NCI-H446 (cell line): ENCODE measurements around the gene ANKRD13D.

Source experiments
- DNase-seq, 2 experiments: peaks; one replicate each; lab custom pipeline; 2025; lab: John Stamatoyannopoulos, UW

Gene ANKRD13D

GRCh38 chr11:67289226-67289650, at the start of gene ANKRD13D:
Gene ANKRD13D, plus strand, starts transcription at chr11:67289303. Its CDS starts 158 bp downstream, at chr11:67289461.
- no peak for DNase-seq

GRCh38 chr11:67239783-67240575, 49.1 kb upstream of the ANKRD13D start:
- DNase-seq: peak; percentile 95 to 97

DNA sequence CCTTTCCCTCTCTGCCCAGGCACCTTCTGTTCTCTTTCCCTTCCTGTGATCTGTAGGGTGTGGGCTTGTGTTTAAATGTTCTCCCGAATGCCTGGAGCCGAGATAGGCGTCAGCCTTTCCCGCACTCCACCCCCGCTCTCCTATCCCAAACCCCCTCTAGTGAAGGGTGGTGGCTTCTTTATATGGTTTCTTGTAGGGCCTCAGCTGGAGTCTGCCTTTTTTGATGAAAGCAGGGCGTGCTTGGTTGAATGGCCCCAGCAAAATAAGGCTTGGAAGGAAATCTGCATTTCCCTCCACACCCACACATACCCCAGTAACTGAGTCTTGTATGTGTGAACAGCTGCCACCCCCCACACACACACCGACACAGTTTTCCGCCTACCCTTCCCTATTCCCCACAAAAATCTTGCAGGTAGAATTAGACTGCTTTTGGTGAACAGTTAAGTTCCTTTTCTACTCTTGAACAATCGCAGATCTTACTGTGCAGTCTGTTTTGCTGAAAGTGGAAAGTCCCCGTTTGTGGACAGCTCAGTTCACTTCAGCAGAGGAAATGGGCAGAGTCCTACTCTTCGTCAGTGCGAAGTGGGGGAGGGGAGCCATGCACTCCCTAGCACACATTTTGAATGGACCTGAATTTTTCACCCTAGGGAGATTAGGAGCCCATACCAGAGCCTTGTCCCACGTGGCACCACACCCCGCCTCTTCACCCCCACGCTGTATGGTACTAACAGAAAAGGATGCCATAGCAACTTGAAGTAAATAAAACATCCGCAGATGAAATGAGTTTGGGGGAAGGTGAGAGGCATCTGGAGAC, 48.3 kb upstream of the ANKRD13D start:
- peak; percentile 29 to 45 for DNase-seq

DNA sequence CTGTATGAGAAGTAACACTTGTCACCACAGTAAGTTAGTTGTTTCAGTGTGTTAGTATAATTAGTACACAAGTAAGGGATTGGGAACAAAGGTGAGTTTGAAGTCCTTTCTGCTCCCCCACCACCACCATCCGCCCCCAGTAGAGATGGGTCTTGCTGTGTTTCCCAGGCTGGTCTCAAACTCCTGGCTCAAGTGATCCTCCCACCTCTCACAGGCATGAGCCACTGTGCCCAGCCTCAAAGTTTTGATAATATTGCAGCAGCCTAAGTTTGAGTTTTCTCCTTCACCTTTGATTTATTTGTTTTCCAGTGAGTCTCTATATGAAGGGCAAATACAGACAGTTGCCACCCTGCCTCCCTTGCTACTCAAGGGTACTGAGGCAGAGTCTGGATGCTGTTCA, 46.6 kb upstream of the ANKRD13D start:
- no peak for DNase-seq

DNA sequence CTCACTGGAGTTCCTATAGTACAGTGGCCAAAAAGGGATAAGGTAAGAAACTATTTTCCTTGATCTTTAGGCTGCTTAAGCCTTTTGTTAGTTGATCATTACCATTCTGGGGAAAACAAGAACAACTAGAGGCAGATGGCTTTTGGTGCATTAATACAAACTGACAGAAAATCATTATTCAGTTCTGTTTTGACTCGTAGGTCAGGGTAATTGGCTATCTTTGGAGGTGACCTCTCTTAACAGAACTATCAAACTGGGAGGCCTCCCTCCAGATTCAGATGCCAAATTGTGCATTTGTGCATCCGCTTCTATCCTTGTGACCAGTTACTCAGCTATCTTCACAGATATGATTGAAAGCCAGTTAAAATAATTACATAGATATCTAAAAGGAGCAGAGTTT, 46.1 kb upstream of the ANKRD13D start:
- no peak for DNase-seq

- DNase-seq: no peak
Measured at GRCh38 chr11:67245046-67245445, 44.1 kb upstream of the ANKRD13D start.

DNA sequence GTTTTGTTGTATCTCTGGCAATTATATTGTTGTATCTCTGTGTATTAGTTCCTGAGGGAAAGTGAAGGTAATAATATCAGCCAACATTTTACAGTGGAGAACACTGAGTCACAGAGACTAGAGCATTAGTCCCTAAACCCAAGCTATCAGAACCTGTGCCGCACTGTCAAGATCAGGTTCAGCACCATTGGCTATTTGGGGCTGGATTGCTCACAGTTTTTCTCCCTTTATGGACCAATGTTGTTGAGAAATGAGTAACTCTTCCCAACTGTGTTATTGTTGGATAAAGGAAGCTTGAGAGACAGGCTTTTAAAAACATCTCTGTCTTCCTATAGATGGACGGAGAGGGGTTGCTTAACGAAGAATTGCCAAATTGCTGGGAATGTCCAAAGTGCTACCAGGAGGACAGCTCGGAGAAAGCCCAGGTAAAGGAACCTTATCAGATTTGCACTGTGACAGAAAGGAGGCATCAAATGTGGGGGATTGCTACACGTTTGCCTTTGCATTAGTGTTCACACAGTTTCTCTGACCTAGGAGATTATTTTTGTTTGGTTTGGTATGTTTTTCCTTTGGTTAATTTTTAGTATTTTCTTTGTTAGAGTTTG, 41.1 kb upstream of the ANKRD13D start:
- no peak for DNase-seq

DNA sequence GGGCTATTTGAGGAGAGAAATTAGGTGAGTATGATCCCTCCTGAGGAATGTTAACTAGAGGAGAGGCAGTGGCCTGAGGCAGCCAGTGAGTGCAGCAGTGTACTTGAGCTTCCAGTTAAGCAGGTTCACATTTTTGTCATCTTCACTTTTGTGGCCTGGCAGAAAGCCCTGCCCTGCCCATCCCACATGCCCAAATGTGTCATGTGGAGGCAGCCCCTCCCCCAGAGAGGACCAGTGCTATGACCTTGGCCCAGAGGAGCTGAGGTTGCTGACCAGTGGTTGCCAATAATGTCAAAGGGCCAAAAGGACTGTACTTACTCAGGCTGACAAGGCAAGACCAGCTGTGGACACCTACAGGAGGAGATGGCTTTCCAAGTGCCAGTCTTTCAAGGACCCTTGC, 40.5 kb upstream of the ANKRD13D start:
- DNase-seq: no peak

- DNase-seq: no peak
Measured at GRCh38 chr11:67250059-67251043, 38.8 kb upstream of the ANKRD13D start.

- no peak for DNase-seq
Measured at GRCh38 chr11:67251841-67252240, 37.3 kb upstream of the ANKRD13D start.

- DNase-seq: no peak
Measured at GRCh38 chr11:67252831-67253239, 36.3 kb upstream of the ANKRD13D start.

DNA sequence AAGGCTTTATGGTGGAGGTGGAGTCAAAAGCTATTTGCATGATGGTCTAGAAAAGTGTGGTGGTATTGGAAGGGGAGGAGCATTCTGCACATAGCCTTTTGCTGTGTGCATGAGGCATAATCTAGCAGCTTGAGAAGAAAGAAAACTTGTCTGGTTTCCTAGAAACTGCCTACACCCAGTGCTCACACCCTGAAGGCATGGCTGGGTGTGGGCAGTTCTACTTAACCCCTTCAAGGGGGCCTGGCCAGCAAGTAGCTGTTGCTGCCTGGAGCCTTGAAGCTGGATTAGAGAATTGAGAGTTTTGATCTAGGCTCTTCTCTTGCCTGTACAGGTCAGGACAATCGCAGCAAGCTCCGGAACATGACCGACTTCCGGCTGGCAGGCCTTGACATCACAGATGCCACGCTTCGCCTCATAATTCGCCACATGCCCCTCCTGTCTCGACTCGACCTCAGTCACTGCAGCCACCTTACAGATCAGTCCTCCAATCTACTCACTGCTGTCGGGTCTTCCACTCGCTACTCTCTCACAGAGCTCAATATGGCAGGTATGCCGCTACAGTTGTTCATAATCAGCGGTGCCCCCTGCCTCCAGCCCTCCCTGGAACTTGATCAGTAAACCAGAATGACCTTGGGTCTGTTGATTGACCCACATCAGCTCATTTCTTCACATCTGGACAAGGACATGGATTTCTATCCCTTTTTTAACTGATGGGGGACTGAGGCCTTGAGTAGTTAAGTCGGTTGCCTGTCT, 35.1 kb upstream of the ANKRD13D start:
- no peak for DNase-seq

DNA sequence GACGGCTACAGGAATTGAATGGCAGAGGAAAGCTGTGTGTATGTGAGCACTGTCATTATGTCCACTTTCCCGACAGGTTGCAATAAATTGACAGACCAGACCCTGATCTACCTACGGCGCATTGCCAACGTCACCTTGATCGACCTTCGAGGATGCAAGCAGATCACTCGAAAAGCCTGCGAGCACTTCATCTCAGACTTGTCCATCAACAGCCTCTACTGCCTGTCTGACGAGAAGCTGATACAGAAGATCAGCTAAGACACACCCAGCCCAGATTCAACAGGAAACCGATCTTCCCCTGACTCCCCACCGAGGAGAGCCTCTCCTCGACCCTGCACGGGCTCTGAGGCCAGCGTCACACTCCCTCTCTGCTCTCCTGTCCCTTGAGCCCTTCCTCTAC, 34.3 kb upstream of the ANKRD13D start:
- no peak for DNase-seq

GRCh38 chr11:67255353-67255752, 33.8 kb upstream of the ANKRD13D start:
- no peak for DNase-seq

DNA sequence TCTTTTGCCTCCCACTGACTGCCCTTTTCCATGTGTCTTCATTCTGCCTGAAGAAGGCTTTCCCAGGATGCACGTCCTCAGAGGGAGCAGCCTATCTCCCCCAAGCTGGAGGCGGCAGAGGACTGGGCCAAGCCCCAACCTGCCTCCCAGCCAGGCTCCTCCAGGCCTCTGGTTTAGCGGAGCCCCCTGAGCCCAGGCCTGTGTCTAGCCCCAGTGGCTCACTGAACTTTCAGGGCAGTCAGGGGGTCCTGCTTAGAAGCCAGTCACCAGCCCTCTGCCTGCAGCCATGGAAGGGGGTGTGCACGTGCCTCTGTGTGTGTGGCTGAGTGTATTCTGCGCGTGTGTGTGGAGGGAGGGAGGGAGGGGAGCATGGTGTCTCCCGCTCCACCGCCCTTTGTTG, 33.2 kb upstream of the ANKRD13D start:
- DNase-seq: no peak

GRCh38 chr11:67256477-67257135, 32.5 kb upstream of the ANKRD13D start:
- DNase-seq: no peak

DNA sequence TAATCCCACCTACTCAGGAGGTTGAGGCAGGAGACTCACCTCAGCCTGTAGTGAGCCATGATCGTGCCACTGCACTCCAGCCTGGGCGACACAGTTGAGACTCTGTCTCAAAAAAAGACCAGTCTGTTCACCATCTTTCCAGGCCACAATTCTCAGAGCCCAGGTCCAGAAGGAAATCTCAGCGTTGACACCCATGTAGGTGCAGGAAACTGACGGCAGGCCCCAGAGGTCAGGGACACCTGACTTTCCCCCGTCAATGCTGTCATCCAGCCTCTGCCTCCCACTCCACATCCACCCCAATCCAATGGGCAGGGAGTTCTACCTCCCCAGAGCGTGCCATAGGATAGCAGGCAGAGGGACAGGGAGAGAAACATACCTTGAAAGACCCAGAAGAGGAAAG, 28.7 kb upstream of the ANKRD13D start:
- DNase-seq: no peak

DNA sequence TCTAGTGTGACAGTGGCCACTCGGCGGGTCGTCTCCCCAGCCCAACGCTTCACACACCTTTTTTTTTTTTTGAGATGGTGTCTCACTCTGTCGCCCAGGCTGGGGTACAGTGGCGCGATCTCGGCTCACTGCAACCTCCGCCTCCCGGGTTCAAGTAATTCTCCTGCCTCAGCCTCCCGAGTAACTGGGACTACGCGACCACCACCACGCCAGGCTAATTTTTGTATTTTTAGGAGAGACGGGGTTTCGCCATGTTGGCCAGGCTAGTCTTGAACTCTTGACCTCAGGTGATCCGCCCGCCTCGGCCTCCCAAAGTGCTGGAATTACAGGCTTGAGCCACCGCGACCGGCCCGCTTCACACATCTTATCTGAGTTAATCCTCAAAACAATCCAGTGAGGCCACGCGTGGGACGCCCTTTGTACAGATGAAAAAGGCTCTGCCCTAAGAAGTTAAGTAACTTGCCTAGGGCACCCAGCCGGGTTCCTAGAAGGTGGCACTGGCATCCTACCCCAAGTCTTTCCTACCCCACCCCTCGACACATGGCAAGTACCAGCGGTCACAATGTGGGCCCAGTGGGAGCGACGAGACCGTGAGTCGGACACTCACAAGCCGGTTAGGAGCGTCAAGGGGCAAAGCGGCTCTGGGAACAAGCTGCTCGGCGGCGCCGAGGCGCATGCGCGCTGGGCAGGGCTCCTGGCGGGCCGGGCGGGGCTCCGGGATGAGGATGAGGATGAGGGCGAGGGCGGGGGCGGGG, 28.0 kb upstream of the ANKRD13D start:
- peak; percentile 9 to 48 for DNase-seq

- no peak for DNase-seq
Measured at GRCh38 chr11:67261640-67261945, 27.5 kb upstream of the ANKRD13D start.
